ENCODE results near the gene SNX7.

DNA sequence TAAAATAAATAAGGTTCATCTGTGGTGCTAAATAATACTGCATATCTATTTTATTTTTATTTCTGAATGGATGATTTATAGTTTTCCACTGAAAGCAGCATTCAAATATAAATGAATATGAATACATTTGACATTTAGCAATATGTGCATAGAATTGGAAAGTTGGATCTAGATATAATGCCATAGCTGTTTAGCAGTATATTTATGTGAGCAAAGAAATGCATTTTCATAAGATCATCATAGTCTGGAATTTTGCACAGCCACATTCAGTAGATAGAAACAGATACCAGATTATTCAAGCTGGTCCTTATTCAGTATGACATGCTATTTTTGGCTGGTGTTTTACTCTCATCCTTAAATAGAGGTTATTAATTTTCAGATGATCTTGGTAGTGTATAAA is 46.0 kb downstream of the SNX7 start:
- TF ChIP-seq, protein P1, sequence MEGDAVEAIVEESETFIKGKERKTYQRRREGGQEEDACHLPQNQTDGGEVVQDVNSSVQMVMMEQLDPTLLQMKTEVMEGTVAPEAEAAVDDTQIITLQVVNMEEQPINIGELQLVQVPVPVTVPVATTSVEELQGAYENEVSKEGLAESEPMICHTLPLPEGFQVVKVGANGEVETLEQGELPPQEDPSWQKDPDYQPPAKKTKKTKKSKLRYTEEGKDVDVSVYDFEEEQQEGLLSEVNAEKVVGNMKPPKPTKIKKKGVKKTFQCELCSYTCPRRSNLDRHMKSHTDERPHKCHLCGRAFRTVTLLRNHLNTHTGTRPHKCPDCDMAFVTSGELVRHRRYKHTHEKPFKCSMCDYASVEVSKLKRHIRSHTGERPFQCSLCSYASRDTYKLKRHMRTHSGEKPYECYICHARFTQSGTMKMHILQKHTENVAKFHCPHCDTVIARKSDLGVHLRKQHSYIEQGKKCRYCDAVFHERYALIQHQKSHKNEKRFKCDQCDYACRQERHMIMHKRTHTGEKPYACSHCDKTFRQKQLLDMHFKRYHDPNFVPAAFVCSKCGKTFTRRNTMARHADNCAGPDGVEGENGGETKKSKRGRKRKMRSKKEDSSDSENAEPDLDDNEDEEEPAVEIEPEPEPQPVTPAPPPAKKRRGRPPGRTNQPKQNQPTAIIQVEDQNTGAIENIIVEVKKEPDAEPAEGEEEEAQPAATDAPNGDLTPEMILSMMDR (conservative IDR thresholded peaks at IDR 0.05 in 1 of 2, IDR thresholded peaks at IDR 0.05 in 1 of 2; ENCODE audit: low read depth in 1 of 2, low read length in 2 of 2), result no peak
- no peak for TF ChIP-seq EZH2 (IDR thresholded peaks at IDR 0.05; ENCODE audit: low read length, missing control alignments)
